ENCODE results near the gene GRIN1.
A peak's percentile ranks its signal among the peaks of the same experiment; 100 is the strongest.

GRIN1 gene

GRCh38 chr9:137201205-137201868 lies 62.4 kb downstream of the GRIN1 start:
- peaks cover 51% of the 10 kb centered on the region for H3K4me1 ChIP-seq (ENCODE audit: insufficient read depth, low read length, severe bottlenecking)
- H3K27me3 ChIP-seq (ENCODE audit: insufficient read depth, low read length) = peaks cover 8% of the 10 kb centered on the region
- peak overlapping the region; percentile 73 for H3K4me3 ChIP-seq (ENCODE audit: low read depth, low read length, poor library complexity, severe bottlenecking)
- no peaks in the 10 kb centered on the region; the same call in 1 of the 2 replicates for H3K36me3 ChIP-seq (ENCODE audit: insufficient read depth, low read length)
- H3K9me3 ChIP-seq (ENCODE audit: low read length) = no peaks in the 10 kb centered on the region
- no peaks in the 10 kb centered on the region for H3K9me2 ChIP-seq (ENCODE audit: low read depth, low read length)
- peak overlapping the region; percentile 87 for H3K4me2 ChIP-seq (ENCODE audit: low read length)
- H4K20me1 ChIP-seq (ENCODE audit: insufficient read depth, low read length) = no peaks in the 10 kb centered on the region
- H3F3A ChIP-seq (ENCODE audit: insufficient read depth, low read length) = no peaks in the 10 kb centered on the region
- H3K9ac ChIP-seq (ENCODE audit: low read length) = peak overlapping the region; percentile 81
- no peak overlapping the region for H2AFZ ChIP-seq (ENCODE audit: low read length)
- peak overlapping the region; percentile 47 for H3K27ac ChIP-seq (ENCODE audit: low read depth, low read length, poor library complexity, severe bottlenecking)
- peaks cover 19% of the 10 kb centered on the region for H3K79me2 ChIP-seq (ENCODE audit: insufficient read depth, low read length)
- TF ChIP-seq EZH2 (IDR thresholded peaks at IDR 0.05; ENCODE audit: borderline replicate concordance, low read length) (no peak), CTCF (IDR thresholded peaks at IDR 0.05; ENCODE audit: low read length) (no peak)

- H3K4me3 ChIP-seq (ENCODE audit: low read depth, low read length, poor library complexity, severe bottlenecking) = peak overlapping the region; percentile 4
- no peaks in the 10 kb centered on the region for H3F3A ChIP-seq (ENCODE audit: insufficient read depth, low read length)
- peak overlapping the region; percentile 47 for H3K27ac ChIP-seq (ENCODE audit: low read depth, low read length, poor library complexity, severe bottlenecking)
- H2AFZ ChIP-seq (ENCODE audit: low read length) = no peak overlapping the region
- peaks cover 60% of the 10 kb centered on the region for H3K4me1 ChIP-seq (ENCODE audit: insufficient read depth, low read length, severe bottlenecking)
- H3K9me2 ChIP-seq (ENCODE audit: low read depth, low read length) = no peaks in the 10 kb centered on the region
- H3K36me3 ChIP-seq (ENCODE audit: insufficient read depth, low read length) = peaks cover 4% of the 10 kb centered on the region; the same call in 1 of the 2 replicates
- H3K9me3 ChIP-seq (ENCODE audit: low read length) = no peaks in the 10 kb centered on the region
- no peaks in the 10 kb centered on the region for H4K20me1 ChIP-seq (ENCODE audit: insufficient read depth, low read length)
- peaks cover 8% of the 10 kb centered on the region for H3K27me3 ChIP-seq (ENCODE audit: insufficient read depth, low read length)
- H3K4me2 ChIP-seq (ENCODE audit: low read length) = peak overlapping the region; percentile 26; the same call in 1 of the 2 replicates
- no peak overlapping the region for H3K9ac ChIP-seq (ENCODE audit: low read length)
- peaks cover 21% of the 10 kb centered on the region for H3K79me2 ChIP-seq (ENCODE audit: insufficient read depth, low read length)
- TF ChIP-seq CTCF (IDR thresholded peaks at IDR 0.05; ENCODE audit: low read length) = no peak
- no peak for TF ChIP-seq EZH2 (IDR thresholded peaks at IDR 0.05; ENCODE audit: borderline replicate concordance, low read length)
These were observed 64.0 kb downstream of the GRIN1 start for GRCh38 chr9:137202966-137203365.

GRCh38 chr9:137204731-137205125 lies 65.8 kb downstream of the GRIN1 start:
- Histone ChIP-seq H3K4me3 (ENCODE audit: low read depth, low read length, poor library complexity, severe bottlenecking) (peak overlapping the region; percentile 88), H3K27ac (ENCODE audit: low read depth, low read length, poor library complexity, severe bottlenecking) (peak overlapping the region; percentile 43)

More at GRCh38 chr9:137204731-137205125, 65.8 kb downstream of the GRIN1 start:
- H3K9me2 ChIP-seq (ENCODE audit: low read depth, low read length) = no peaks in the 10 kb centered on the region
- no peaks in the 10 kb centered on the region for H3K9me3 ChIP-seq (ENCODE audit: low read length)
- no peak overlapping the region for H2AFZ ChIP-seq (ENCODE audit: low read length)
- no peaks in the 10 kb centered on the region; the same call in 1 of the 2 replicates for H3K27me3 ChIP-seq (ENCODE audit: insufficient read depth, low read length)
- peaks cover 9% of the 10 kb centered on the region for H3K36me3 ChIP-seq (ENCODE audit: insufficient read depth, low read length)
- no peaks in the 10 kb centered on the region for H3F3A ChIP-seq (ENCODE audit: insufficient read depth, low read length)
- TF ChIP-seq CTCF (IDR thresholded peaks at IDR 0.05; ENCODE audit: low read length) (no peak), EZH2 (IDR thresholded peaks at IDR 0.05; ENCODE audit: borderline replicate concordance, low read length) (no peak)
- no peaks in the 10 kb centered on the region for H4K20me1 ChIP-seq (ENCODE audit: insufficient read depth, low read length)
- peaks cover 56% of the 10 kb centered on the region for H3K4me1 ChIP-seq (ENCODE audit: insufficient read depth, low read length, severe bottlenecking)
- peaks cover 21% of the 10 kb centered on the region for H3K79me2 ChIP-seq (ENCODE audit: insufficient read depth, low read length)
- peak overlapping the region; percentile 91 for H3K9ac ChIP-seq (ENCODE audit: low read length)
- peak overlapping the region; percentile 98 for H3K4me2 ChIP-seq (ENCODE audit: low read length)

Measured in OCI-LY1 (cell line).